GM19043 (cell line): ENCODE results near the gene SHISAL1.

Experiments
- ATAC-seq: cut with Tn5 transposase; IDR thresholded peaks from one replicate; pipeline ENCODE4 v1.9.1; 2021; ENCODE audit warnings: low read depth; ENCODE audit not compliant: unreplicated experiment

The SHISAL1 gene

DNA sequence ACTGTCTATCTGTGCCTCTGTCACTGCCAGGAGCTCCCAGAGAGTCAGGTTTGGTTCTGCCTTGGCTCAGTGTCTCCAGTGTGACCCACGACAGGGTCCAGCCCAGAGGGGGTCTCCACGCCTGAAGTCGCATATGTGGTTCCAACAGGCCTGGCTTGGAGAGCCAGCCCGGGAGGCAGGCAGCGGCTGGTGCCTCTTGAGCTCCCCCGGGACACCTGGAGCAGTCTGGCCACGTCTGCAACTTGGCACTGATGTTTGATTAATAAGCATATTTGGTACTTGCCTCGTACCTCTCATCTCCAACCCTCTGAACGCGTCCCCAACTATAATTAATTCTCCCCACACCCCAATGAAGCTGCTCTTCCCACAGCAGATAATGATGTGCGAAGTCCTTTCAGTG, 31.7 kb upstream of the SHISAL1 start:
- no peak for ATAC-seq

DNA sequence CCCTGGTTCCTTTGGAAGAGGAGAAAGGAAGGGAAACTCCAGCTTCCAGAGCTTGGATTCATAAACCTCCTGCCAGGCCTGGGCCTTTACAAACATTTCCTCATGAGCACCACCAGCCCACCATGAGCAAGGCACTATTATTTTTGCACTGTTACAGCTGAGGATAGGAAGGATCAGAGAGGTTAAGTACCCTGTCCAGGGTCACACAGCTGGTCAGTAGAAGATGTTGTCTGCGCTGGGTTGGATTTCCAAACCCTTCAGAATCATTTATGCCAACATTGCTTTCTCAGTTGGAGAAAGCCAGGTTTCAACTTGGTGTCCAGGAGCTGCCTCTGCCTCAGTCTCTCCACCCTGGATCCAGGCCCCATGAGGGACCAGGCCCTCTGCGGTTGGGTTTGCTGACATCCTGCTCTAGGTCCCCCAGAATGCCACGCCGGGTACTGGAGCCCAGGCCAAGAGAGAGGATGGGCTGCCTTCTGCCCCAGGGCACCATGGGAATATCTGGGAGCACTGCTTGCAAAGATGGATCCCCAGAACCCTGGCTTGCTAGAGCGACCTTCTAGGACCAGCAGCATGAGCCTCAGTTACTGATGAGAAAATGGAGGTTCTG, 29.7 kb upstream of the SHISAL1 start:
- no peak for ATAC-seq

DNA sequence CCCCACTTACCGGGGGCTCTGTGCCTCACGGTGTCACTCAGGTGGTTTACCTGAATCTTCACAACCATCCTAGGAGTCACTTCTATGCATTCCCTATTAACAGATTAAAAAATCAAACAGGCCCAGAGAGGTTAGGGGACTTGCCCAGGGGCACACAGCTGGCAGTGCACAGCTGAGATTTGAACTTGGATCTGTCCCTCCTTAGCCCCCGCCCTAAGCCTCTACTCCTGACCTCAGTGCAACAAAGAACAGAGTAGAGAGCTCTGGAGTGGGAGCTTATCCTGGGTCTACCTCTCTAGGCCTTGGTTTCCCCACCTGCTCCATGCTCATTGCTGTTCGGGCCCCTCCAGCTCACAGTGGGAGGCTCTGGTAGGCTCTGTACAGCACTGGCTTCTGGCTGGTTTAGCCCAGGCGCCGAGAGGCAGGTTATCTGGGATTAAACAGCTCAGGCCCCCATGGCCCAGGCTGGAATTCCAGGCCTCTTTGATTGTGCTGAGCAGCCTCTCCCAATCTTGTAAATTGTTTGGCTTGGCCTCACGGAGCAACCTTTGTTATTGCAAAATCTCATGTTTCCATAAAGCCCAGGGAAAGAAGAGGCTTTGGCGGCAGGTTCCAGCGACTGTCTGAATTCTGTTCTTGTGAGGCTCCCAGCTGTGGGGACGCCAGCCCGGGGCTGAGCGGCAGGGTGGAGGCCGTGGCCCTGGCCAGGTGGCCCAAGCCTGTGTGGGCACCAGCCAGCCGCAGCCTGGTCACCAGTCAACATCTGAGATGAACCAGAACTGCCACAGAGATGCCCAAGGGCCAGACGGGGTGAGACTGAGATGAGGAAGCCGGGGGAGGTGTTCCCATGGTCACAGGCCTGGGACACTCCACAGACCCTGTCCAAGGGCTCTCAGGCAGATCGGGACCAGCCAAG, 28.9 kb upstream of the SHISAL1 start:
- ATAC-seq = no peak

DNA sequence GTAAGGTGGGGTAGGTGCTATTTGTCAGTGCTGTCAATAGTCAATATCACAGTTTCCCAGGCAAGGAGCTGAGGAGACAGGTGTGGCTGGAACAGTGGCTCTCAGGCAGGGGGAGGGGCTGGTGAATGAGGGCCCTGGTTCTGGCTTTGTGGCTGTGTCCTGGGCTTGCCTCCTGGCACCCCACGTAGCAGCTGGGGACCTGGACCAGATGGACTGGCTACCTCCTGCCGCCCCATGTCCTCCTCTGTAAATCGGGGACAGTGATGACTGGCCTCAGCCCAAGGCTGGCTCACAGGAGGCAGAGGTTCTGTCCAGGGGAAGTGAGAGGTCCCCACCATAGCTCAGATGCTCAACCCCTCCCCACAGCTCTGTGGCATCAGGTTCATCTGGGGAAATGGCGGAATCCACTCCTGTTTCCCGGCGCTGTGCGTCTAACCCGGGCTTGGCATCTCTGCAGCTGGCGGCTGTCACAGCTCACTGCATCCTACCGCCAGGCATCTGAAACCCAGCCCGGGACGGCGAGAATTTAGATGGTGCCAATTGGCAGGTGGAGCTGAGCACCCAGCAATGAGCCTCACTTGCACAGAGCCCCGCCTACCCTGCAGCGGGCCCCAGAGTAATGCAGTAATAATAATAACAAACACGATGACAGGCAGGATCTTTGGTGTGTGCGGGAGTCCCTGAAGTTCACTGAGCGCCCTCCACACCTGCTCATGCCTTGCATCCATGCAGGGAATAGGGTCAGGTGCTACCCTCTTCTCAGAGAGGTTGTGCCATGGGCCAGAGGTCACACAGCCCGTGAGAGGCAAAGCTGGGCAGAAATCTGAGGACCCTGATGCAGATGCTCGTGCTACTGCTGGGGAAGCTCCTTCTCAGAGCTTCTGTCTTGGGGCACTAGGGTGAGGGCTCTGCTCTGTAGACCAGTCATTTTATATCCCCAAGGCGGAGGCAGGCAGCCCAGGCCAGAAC, 27.8 kb upstream of the SHISAL1 start:
- no peak for ATAC-seq

DNA sequence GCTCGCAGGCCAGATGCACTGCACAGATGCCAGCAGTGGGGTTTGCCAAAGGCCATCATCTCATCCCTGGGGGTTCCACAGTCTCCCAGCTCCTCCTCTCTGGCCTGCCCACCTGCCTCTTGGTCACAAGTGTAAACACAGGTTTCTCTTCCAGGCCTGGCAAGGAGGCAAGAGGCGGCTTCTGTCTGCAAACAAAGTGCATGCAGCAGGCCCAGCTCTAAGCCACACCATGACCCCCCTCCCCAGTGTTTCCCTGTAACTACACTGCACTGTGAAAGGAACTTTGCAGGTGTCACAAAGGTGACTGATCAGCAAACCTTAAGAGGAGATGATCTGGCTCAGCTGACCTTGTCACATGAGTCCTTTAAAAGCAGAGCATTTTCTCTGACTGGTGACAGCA, 26.2 kb upstream of the SHISAL1 start:
- ATAC-seq = no peak

DNA sequence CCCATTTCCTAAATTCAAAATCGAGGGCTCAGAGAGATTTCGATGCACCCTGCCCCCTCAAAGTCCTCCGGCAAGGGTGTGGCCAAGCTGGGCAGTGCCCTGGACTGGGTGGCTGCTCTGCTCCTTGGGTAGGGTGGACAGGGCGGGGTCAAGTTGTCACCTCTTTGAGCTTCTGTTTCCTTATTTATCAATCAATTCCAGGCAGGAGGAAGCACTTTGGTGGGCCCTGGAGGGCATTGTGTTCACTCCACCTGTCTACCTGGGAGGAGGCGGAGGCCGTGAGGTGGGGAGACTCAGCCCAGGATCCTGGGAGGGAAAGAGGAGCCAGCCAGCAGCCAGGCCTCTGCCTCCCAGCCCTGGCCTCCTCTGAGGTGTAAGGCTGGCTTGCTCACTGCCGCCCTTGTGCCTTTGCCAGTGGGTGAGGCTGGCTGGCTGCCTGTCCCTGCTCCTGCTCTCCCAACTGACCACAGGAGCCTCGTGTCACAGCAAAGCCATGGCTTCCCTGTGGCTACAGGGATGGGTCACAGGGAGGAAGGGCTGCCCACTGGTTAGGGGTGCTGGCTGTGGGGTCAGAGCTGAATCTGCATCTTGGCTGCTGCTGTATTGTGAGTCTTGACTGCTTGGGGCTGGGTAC, 25.5 kb upstream of the SHISAL1 start:
- ATAC-seq = no peak

GRCh38 chr22:44337678-44338004, 24.9 kb upstream of the SHISAL1 start:
- ATAC-seq = no peak

DNA sequence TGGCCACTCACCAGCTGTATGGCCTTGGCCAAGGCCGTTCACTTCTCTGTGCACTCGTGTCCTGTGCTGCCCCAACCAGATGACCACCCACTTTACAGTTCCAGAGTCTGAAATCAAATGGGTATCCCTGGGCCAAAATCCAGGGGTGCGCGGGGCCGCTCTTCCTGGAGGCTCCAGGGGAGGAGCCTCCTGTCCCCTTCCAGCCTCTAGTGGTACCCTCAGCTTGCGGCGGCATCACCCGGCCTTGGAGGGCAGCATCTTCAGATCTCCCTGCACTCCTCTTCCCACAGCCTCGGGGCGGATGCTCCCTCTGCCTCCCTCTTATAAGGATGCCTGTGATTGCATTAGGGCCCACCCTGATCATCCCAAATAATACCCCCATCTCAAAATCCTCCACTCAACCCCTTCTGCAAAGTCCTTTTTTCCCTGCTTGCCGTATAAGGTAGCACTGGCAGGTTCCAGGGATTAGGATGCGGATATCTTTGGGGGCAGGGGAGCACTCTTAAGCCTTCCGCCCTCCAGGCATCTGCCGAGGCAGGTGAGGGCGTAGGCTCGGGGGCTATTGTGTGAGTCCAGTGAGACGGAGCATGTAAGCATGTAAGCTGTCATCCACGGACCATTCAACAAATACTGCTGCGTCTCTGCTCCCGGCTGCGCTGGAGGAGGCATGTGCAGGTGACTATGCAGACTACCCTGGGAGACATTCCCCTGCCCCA, 24.4 kb upstream of the SHISAL1 start:
- no peak for ATAC-seq

DNA sequence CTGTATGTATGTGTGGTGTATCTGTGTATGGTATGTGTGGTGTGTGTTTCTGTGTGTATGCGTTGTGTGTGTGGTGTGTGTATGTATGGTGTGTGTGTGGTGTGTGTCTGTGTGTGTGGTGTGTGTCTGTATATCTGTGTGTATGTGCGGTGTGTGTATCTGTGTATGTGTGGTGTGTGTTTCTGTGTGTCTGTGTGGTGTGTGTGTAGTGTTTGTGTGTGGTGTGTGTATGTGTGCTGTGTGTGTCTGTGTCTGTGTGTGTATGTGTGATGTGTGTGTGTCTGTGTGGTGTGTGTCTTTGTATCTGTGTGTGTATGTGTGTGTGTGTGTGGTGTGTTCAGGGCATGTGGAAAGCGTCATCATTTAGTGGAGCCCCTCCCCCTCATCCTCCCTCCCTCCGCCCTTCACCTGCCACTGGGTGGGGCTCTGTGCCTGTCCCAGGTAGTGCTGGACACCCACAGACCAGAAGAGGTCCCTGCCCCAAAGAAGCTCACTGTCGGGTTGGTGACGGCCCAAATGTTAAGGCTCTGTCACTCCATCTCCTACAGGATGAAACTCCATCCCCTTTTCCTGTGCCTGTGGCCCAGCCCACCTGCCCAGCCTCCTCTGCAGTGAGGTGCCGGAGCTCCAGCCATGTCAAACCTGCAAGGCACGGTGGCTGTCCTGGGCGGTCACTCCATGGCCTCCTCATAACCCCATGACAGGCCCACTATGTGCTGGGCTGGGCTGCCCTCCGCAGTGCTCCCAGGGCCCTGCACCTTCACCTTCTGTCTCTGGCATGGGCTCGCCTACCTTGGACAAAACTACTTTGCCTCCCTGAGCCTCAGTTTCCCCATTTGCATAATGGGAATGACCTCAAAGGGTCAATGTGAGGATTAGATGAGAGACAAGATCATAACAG, 23.4 kb upstream of the SHISAL1 start:
- ATAC-seq = no peak

- no peak for ATAC-seq
These were observed 22.5 kb upstream of the SHISAL1 start for GRCh38 chr22:44335066-44335839.

DNA sequence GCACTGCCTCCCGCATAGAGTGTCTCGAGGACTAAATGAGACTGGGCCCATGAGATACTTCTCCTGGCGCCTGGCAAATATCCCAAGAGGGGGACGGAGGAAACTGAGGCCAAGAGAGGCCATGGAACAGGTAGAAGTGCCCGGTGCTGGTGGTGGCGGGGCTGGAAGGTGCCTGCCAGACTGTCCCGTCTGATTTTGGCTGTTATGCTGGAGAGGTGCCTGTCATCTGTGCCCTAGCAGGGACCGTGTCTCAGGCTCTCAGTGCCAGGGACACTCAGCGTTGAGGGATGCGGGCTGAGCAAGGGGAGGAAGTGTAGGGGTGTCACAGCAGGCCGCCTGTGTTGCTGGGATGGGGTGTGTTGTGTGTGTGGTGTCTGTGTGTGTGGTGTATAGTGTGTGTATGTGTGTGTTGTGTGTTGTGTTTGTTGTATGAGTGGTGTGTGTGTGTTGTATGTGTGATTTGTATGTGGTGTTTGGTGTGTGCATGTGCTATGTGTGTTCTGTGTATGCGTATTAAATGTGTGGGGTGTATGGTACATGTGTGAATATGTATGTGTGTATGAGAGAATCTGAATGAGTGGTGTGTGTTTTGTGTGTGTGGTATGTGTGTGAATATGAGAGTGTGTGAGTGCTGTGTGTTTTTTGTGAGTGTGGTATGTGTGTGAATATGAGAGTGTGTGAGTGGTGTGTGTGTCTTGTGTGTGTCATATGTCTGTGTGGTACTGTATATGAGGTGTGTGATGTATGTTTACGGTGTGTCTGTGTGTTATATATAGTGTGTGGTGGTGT, 21.3 kb upstream of the SHISAL1 start:
- no peak for ATAC-seq

- no peak for ATAC-seq
These were observed 20.2 kb upstream of the SHISAL1 start for GRCh38 chr22:44332946-44333345.

DNA sequence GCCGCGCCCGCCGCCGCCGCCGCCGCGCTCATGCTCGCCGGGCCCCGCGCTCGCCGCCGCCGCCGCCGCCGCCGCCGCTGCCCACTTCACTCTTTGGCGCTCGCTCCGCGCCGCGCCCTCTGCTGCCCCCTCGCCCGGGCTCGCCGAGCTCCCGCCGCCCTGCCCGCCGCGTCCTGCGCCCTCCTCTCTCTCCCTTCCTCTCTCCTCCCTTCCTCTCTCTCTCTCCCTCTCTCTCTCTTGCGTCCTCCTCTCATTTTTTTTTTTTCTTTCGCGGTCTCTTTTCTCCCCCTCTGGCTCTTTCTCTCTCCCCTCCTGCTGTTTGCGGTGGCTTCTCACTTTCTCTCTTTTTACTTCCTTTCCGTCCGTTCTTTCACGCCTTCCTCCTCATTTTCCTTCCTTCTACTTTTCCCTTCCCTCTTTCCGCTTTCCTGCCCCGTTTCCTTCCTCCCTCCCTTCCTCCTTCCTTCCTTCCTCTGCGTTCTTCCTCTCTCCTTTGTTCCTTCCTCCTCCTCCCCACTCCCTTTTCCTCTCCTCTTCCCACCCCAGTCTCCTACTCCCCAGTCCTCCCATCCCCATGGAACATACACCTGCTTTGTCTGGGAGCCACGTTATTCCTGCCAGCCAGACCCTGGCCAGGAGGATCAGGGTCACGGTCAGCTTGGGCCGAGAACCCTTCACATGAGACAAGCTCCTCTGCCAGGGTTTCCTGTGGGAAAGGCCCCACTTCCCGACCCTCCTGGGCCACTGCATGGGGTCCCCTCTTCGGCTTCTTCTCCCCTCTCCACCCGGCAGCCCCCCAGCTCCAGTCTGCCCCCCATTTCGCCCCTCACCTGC, 19.3 kb upstream of the SHISAL1 start:
- ATAC-seq = no peak

DNA sequence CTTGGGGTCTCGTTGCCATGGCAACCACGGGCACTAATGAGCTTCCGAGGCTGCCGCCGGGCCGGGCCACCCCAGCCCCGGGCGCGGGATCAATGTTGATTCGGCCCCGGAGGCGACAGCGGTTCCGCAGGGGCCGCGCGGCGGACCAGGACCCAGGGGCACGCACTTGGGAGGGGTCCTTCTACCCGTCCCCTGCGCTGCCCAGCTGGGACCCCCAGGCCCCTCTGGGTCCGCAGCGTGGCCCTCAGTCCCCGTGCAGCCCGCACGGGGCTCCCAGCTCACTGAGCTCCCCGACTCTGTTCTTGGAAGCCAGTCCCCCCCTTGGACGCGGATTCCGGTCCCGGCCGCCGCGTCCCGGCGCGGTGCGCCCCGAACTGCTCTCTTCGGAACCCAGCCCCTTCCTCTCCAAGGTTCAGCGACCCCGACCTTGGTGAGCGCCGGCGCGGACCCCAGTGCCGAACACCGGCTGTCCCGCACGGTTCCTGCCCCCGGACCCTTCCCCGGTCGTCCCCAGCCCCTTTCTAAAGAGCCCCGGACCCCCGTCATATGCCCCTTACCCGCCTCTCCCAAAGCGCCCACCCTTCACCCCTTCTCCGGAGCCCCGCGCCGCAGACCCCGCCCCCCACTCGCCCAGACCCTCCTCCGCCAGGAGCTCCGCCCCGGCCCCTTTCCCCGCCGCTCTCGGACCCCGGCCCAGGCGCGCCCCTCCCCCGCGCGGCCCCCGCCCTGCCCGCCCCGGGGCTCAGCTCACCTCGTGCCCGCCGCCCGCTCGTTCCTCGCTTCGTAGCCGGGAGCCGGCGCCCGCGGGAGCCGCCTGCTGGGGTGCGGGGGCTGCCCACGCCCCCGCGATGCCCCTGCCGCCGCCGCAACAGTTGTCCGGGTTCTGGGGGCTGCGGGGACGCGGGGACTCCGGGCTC, 18.3 kb upstream of the SHISAL1 start:
- no peak for ATAC-seq

GRCh38 chr22:44330188-44330743, 17.5 kb upstream of the SHISAL1 start:
- no peak for ATAC-seq
